ENCODE results near the gene RPRM.
"Not testable (repeated sequence)": the region's sequence is repeated elsewhere in the genome, so short reads cannot be mapped to it uniquely, and the experiment has no call there.

RPRM gene

DNA sequence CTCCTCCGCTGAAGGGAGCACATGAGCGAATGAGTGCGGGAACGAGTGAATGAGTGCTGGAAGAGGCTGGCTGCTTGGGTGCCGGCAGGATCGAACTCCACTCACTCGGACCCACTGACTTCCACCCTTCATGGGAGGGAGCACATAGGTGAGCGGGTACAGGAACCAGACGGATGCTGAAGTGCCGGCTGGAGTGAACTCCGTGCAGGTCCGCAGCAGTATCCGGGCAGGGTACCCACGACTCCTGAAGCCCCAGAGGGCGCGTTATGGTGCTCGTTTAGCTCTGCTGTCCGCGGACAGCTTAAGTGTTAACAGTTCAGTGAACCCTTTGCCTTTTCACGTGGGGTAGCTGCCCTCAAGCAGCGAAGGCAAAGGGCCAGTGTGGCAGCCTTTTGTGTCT is 23.2 kb downstream of the RPRM start:
- DNase-seq = no peak

GRCh38 chr2:153451611-153452010 is 27.0 kb downstream of the RPRM start:
- DNase-seq = no peak

DNA sequence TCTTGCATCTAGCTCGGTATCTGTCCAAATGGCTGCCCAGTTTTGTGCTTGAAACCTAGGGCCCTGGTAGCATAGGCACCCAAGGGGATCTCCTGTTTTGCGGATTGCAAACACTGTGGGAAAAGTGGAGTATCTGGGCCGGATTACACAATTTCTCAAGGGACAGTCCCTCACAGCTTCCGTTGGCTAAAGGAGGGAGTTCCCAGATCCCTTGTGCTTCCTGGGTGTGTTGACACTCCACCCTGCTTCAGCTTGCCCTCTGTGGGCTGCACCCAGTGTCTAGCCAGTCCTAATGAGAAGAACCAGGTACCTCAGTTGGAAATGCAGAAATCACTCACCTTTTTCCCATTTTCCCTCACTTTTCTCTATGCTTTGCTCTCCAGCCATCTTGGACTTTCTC is 35.5 kb downstream of the RPRM start:
- DNase-seq = no peak

- not testable (repeated sequence) for DNase-seq
Measured at GRCh38 chr2:153442616-153443015, 35.9 kb downstream of the RPRM start.

GRCh38 chr2:153440090-153440489 is 38.5 kb downstream of the RPRM start:
- DNase-seq = not testable (repeated sequence)

GRCh38 chr2:153433403-153433802 is 45.2 kb downstream of the RPRM start:
- DNase-seq = no peak

DNA sequence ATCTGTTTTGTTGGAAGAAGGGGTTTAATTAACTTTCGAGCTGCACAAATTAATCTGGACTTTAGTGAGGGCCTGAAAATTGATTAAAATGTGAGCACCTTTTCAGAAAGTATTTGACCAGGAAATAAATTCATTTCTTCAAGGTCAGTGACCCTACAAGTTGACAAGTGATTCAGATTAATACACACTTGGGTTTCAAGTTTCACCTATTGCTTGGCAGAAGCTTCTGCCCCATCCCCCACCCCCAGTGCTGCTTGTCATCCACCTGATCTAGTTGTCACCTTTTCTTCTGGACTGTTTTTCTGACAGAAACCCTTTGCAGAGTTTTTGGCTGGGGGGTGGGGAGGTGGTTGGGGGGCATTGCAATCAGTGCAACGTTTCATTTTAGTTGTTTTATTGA is 46.2 kb downstream of the RPRM start:
- DNase-seq = no peak

- no peak for DNase-seq
Measured at GRCh38 chr2:153431114-153431513, 47.4 kb downstream of the RPRM start.

Measured in activated CD8-positive, alpha-beta memory T cell treated with anti-CD3 and anti-CD28 coated beads, Interleukin-2, amount 50 U/mL, for 4 hours (primary cell).